Loucy (cell line): ENCODE data around the gene MICAL3.

ENCODE experiments used
- H2AFZ ChIP-seq: fragments of 200-600 bp; sonication (generic); 2 replicates; pipeline ENCODE4 v1.6.0; 2016; ENCODE audit warnings: antibody characterized with exemption, mild to moderate bottlenecking, low read length, moderate library complexity
- H3F3A ChIP-seq: fragments of 200-600 bp; 2 replicates; pipeline ENCODE4 v1.6.0; 2016; ENCODE audit warnings: antibody characterized with exemption, low read depth, mild to moderate bottlenecking
- H3K27me3 ChIP-seq: fragments of 200-600 bp; sonication (generic); 2 replicates; pipeline ENCODE4 v1.6.1; 2014; ENCODE audit warnings: low read length, mild to moderate bottlenecking; ENCODE audit not compliant: insufficient read depth, poor library complexity, severe bottlenecking
- H3K36me3 ChIP-seq: fragments of 200-600 bp; sonication (generic); 2 replicates; pipeline ENCODE4 v1.6.1; 2016; ENCODE audit warnings: low read length; ENCODE audit not compliant: insufficient read depth
- H3K4me1 ChIP-seq: fragments of 200-600 bp; sonication (generic); 2 replicates; pipeline ENCODE4 v1.5.1; 2014; ENCODE audit warnings: low read length, mild to moderate bottlenecking; ENCODE audit not compliant: insufficient read depth, poor library complexity, severe bottlenecking
- H3K4me2 ChIP-seq: fragments of 200-600 bp; sonication (generic); 2 replicates; pipeline ENCODE4 v1.6.0; 2014; ENCODE audit warnings: antibody characterized with exemption, low read length, low read depth, mild to moderate bottlenecking; ENCODE audit not compliant: poor library complexity, severe bottlenecking
- H3K4me3 ChIP-seq: fragments of 200-600 bp; sonication (generic); 2 replicates; pipeline ENCODE4 v1.5.1; 2014; ENCODE audit warnings: low read length, mild to moderate bottlenecking, mixed read lengths; ENCODE audit not compliant: poor library complexity, severe bottlenecking
- H3K79me2 ChIP-seq: fragments of 200-600 bp; sonication (generic); 2 replicates; pipeline ENCODE4 v1.6.1; 2014; ENCODE audit warnings: low read length; ENCODE audit not compliant: insufficient read depth
- H3K9ac ChIP-seq: fragments of 200-600 bp; sonication (generic); 2 replicates; pipeline ENCODE4 v1.6.0; 2014; ENCODE audit warnings: mild to moderate bottlenecking, low read depth, low read length, moderate library complexity; ENCODE audit not compliant: poor library complexity, severe bottlenecking
- H3K9me2 ChIP-seq: fragments of 200-600 bp; sonication (generic); replicated peaks from 2 replicates; pipeline ENCODE4 v1.6.1; 2016; ENCODE audit warnings: low read depth, low read length, mixed read lengths
- H3K9me3 ChIP-seq: fragments of 200-600 bp; sonication (generic); 2 replicates; pipeline ENCODE4 v1.6.1; 2014; ENCODE audit warnings: mild to moderate bottlenecking, antibody characterized with exemption, low read length, low read depth; ENCODE audit not compliant: insufficient read depth
- H4K20me1 ChIP-seq: fragments of 200-600 bp; sonication (generic); 2 replicates; pipeline ENCODE4 v1.6.0; 2014; ENCODE audit warnings: antibody characterized with exemption, low read length, mild to moderate bottlenecking; ENCODE audit not compliant: insufficient read depth, poor library complexity, severe bottlenecking
- CTCF ChIP-seq: fragments of 200-600 bp; sonication (generic); conservative IDR thresholded peaks from 2 replicates; pipeline ENCODE4 v1.5.1; 2014; ENCODE audit warnings: mild to moderate bottlenecking, antibody characterized with exemption, low read length
- EZH2phosphoT487 ChIP-seq: fragments of 200-600 bp; IDR thresholded peaks from 2 replicates; pipeline ENCODE4 v1.6.1; 2018; ENCODE audit warnings: antibody characterized with exemption, mild to moderate bottlenecking, moderate library complexity, borderline replicate concordance

The MICAL3 gene

GRCh38 chr22:17791196-17791595, 233.2 kb downstream of the MICAL3 start:
- Histone ChIP-seq H3K9me3 (no peaks in the 10 kb centered on the region), H3K27me3 (no peaks in the 10 kb centered on the region), H3K9ac (no peak overlapping the region), H3K4me3 (no peak overlapping the region), H3K9me2 (no peaks in the 10 kb centered on the region), H2AFZ (no peak overlapping the region), H3F3A (no peaks in the 10 kb centered on the region; the same call in 1 of the 2 replicates), H3K4me2 (no peak overlapping the region), H4K20me1 (no peaks in the 10 kb centered on the region), H3K79me2 (no peaks in the 10 kb centered on the region), H3K36me3 (peaks cover 11% of the 10 kb centered on the region; the same call in 1 of the 2 replicates), H3K4me1 (peaks cover 11% of the 10 kb centered on the region)
- TF ChIP-seq CTCF (no peak), EZH2phosphoT487 (no peak)

- no peak overlapping the region for H3K9ac ChIP-seq
- no peak overlapping the region for H3K4me2 ChIP-seq
- H3F3A ChIP-seq = peaks cover 4% of the 10 kb centered on the region; the same call in 1 of the 2 replicates
- H3K4me1 ChIP-seq = peaks cover 21% of the 10 kb centered on the region
- H3K27me3 ChIP-seq = no peaks in the 10 kb centered on the region
- no peaks in the 10 kb centered on the region for H4K20me1 ChIP-seq
- H3K9me2 ChIP-seq = no peaks in the 10 kb centered on the region
- peaks cover 4% of the 10 kb centered on the region; the same call in 1 of the 2 replicates for H3K79me2 ChIP-seq
- no peak overlapping the region for H3K4me3 ChIP-seq
- H3K36me3 ChIP-seq = peaks cover 11% of the 10 kb centered on the region; the same call in 1 of the 2 replicates
- H2AFZ ChIP-seq = no peak overlapping the region
- H3K9me3 ChIP-seq = no peaks in the 10 kb centered on the region
- no peak for TF ChIP-seq EZH2phosphoT487
- TF ChIP-seq CTCF = no peak
Measured at GRCh38 chr22:17789379-17790200, 234.8 kb downstream of the MICAL3 start.

- no peak overlapping the region for H2AFZ ChIP-seq
- peaks cover 4% of the 10 kb centered on the region; the same call in 1 of the 2 replicates for H3F3A ChIP-seq
- peaks cover 21% of the 10 kb centered on the region for H3K4me1 ChIP-seq
- H3K9me3 ChIP-seq = no peaks in the 10 kb centered on the region
- H4K20me1 ChIP-seq = no peaks in the 10 kb centered on the region
- no peak overlapping the region for H3K4me2 ChIP-seq
- H3K36me3 ChIP-seq = peaks cover 11% of the 10 kb centered on the region; the same call in 1 of the 2 replicates
- no peaks in the 10 kb centered on the region for H3K27me3 ChIP-seq
- H3K9ac ChIP-seq = no peak overlapping the region
- no peak overlapping the region for H3K4me3 ChIP-seq
- no peaks in the 10 kb centered on the region for H3K9me2 ChIP-seq
- TF ChIP-seq CTCF = no peak
- TF ChIP-seq EZH2phosphoT487 = no peak
- H3K79me2 ChIP-seq = peaks cover 4% of the 10 kb centered on the region; the same call in 1 of the 2 replicates
Measured at GRCh38 chr22:17788528-17789378, 235.6 kb downstream of the MICAL3 start.
